ENCODE measurements around the gene LTBP2. TPM values are rescaled to one million over a fixed set of nuclear protein-coding genes. Genes with fewer than 3 reads are reported as not detected.

The LTBP2 gene
- total RNA-seq, 1 donor: 157 TPM

- no peak for DNase-seq (ENCODE audit: low read depth)
- TF ChIP-seq CTCF (IDR thresholded peaks at IDR 0.05; ENCODE audit: insufficient read depth, low read length): no peak
- no peak overlapping the region for H3K4me3 ChIP-seq (ENCODE audit: low read depth, low read length)
These were observed 5.3 kb downstream of the LTBP2 start for GRCh38 chr14:74606727-74607126.

GRCh38 chr14:74605531-74606223 is 6.4 kb downstream of the LTBP2 start:
- no peak overlapping the region for H3K4me3 ChIP-seq (ENCODE audit: low read depth, low read length)
- TF ChIP-seq CTCF (IDR thresholded peaks at IDR 0.05; ENCODE audit: insufficient read depth, low read length): no peak
- DNase-seq (ENCODE audit: low read depth): no peak

GRCh38 chr14:74604911-74605310 is 7.1 kb downstream of the LTBP2 start:
- TF ChIP-seq CTCF (IDR thresholded peaks at IDR 0.05; ENCODE audit: insufficient read depth, low read length): no peak
- peak; percentile 64 for DNase-seq (ENCODE audit: low read depth)
- no peak overlapping the region for H3K4me3 ChIP-seq (ENCODE audit: low read depth, low read length)

GRCh38 chr14:74604157-74604556 is 7.9 kb downstream of the LTBP2 start:
- DNase-seq (ENCODE audit: low read depth): no peak
- TF ChIP-seq CTCF (IDR thresholded peaks at IDR 0.05; ENCODE audit: insufficient read depth, low read length): no peak
- H3K4me3 ChIP-seq (ENCODE audit: low read depth, low read length): no peak overlapping the region

- no peak for TF ChIP-seq CTCF (IDR thresholded peaks at IDR 0.05; ENCODE audit: insufficient read depth, low read length)
- no peak for DNase-seq (ENCODE audit: low read depth)
- H3K4me3 ChIP-seq (ENCODE audit: low read depth, low read length): no peak overlapping the region
These were observed 10.1 kb downstream of the LTBP2 start for GRCh38 chr14:74601982-74602381.

GRCh38 chr14:74599946-74600345 is 12.1 kb downstream of the LTBP2 start:
- TF ChIP-seq CTCF (IDR thresholded peaks at IDR 0.05; ENCODE audit: insufficient read depth, low read length): no peak
- H3K4me3 ChIP-seq (ENCODE audit: low read depth, low read length): no peak overlapping the region
- no peak for DNase-seq (ENCODE audit: low read depth)

- no peak overlapping the region for H3K4me3 ChIP-seq (ENCODE audit: low read depth, low read length)
- TF ChIP-seq CTCF (IDR thresholded peaks at IDR 0.05; ENCODE audit: insufficient read depth, low read length): no peak
- peak; percentile 64 for DNase-seq (ENCODE audit: low read depth)
These were observed 12.7 kb downstream of the LTBP2 start for GRCh38 chr14:74599321-74599761.

Measured in fibroblast of the aortic adventitia (primary cell).